Activated CD4-positive, alpha-beta memory T cell treated with anti-CD3 and anti-CD28 coated beads for 36 hours (primary cell): Measurements from ENCODE around the gene CREB3L1. TPM values are rescaled to one million over a fixed set of nuclear protein-coding genes. Genes with fewer than 3 reads are reported as not detected.

Experiments used
- CTCF ChIA-PET: fragments of 350-600 bp; sonication (Branson Sonifier 250); formaldehyde crosslinking; loops from one replicate; lab custom pipeline; 2021; ENCODE audit warnings: antibody characterized with exemption, inconsistent platforms; lab: Charles Lee
- POLR2A ChIA-PET: fragments of 350-600 bp; sonication (Branson Sonifier 250); formaldehyde crosslinking; loops from one replicate; lab custom pipeline; 2021; ENCODE audit warnings: antibody characterized with exemption; lab: Charles Lee
- DNase-seq: peaks from one replicate; pipeline ENCODE4 v3.0.0-alpha.2; 2020
- H3K27ac Mint-ChIP-seq: one replicate; pipeline ENCODE4 v1.8.0; 2021; ENCODE audit warnings: mixed read lengths
- H3K27me3 Mint-ChIP-seq: one replicate; pipeline ENCODE4 v1.8.0; 2021; ENCODE audit warnings: mixed read lengths
- H3K36me3 Mint-ChIP-seq: one replicate; pipeline ENCODE4 v1.8.0; 2021; ENCODE audit warnings: mixed read lengths
- H3K4me1 Mint-ChIP-seq: one replicate; pipeline ENCODE4 v1.8.0; 2021; ENCODE audit warnings: low read depth, mixed read lengths
- H3K4me3 Mint-ChIP-seq: one replicate; pipeline ENCODE4 v1.8.0; 2021; ENCODE audit warnings: mild to moderate bottlenecking, mixed read lengths
- H3K9me3 Mint-ChIP-seq: one replicate; pipeline ENCODE4 v1.8.0; 2021; ENCODE audit warnings: mixed read lengths
- intact Hi-C: fragments of 100-400 bp; cut with micrococcal nuclease; formaldehyde crosslinking; loops from one replicate; pipeline ENCODE4 v1.15.1; 2023
- total RNA-seq, 2 experiments: library from RNA; stranded (reverse); gene quantifications; one replicate each; pipeline ENCODE4 v1.2.3, GENCODE V29; 2021

The CREB3L1 gene
- total RNA-seq, 2 experiments from 2014 or later, result not detected

DNA sequence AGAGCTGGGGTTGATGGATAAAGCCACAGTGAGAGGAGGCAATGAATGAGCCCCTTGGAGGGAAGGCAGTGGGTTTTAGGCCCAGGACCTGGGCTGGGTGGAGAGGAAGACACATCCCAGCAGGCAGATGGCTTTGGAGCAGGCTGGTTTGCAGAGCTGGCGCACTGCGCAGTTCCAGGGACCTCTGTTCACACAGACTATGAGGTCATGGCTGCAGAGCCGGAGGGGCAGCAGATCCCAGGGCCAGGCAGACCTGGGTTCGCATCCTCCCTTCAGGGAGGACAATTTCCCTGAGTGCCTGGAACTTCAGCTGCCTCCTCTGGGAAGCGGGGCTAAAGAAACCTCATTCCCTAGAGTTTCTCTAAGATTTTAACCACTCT is 41.6 kb downstream of the CREB3L1 start:
- Mint-ChIP-seq H3K27ac (peak overlapping the region; percentile 46), H3K36me3 (no peaks in the 10 kb centered on the region)
- intact Hi-C loops, result no loop called here

DNA sequence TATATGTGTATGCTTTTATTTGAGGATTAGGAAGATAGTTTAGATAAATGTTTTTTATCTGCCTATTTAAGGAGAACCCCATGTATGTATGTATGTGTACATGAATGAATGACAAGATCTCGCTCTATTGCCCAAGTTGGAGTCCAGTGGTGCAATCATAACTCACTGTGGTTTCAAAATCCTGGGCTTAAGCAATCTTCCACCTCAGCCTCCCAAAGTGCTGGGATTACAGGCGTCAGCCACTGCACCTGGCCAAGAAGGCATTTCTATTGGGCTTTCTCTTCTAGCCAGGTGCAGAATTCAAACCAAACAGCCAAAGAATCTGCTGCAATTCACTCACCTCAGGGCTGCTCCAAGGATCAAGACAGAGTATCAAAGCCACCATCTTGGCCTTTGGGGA is 44.3 kb downstream of the CREB3L1 start:
- Mint-ChIP-seq H3K36me3 (no peaks in the 10 kb centered on the region), H3K27me3 (no peaks in the 10 kb centered on the region), H3K9me3 (no peaks in the 10 kb centered on the region), H3K27ac (no peak overlapping the region), H3K4me1 (peaks cover 16% of the 10 kb centered on the region), H3K4me3 (no peak overlapping the region)
- POLR2A ChIA-PET, result no interaction called here
- no peak for DNase-seq
- CTCF ChIA-PET, result interaction anchor here (1.1 to 19.1 kb wide), 3 partner anchors 30 to 315 kb away, joined by 3 to 479 read pairs (median 4); no protein-coding TSS in a partner anchor
- intact Hi-C loops, result no loop called here

More for the DNA sequence above, 41.6 kb downstream of the CREB3L1 start:
- H3K9me3 Mint-ChIP-seq, result no peaks in the 10 kb centered on the region
- CTCF ChIA-PET, result interaction anchor here (1.1 to 19.1 kb wide), 7 partner anchors 10 to 76 kb away, joined by 3 to 479 read pairs (median 8); no protein-coding TSS in a partner anchor
- H3K4me1 Mint-ChIP-seq, result peaks cover 19% of the 10 kb centered on the region
- DNase-seq, result no peak
- no peak overlapping the region for H3K4me3 Mint-ChIP-seq
- POLR2A ChIA-PET, result interaction anchor here (1.0 to 1.6 kb wide), 3 partner anchors 12 to 24 kb away, joined by 3 to 5 read pairs (median 3); no protein-coding TSS in a partner anchor
- no peaks in the 10 kb centered on the region for H3K27me3 Mint-ChIP-seq

DNA sequence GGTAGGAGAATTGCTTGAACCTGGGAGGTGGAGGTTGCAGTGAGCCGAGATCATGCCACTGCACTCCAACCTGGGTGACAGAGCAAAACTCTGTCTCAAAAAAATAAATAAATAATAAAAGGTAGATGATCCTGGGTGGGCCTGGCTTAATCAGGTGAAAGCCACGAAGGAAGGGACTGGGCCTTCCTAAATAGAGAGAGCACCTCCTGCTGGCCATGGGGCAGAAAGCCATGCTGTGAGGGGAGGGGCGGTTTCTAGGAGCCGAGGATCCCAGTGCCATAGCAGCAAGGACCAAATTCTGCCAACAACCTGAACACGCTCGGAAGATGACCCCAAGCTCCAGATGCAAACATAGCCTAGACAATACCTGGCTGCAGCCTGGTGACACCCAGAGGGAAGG is 45.3 kb downstream of the CREB3L1 start:
- Mint-ChIP-seq H3K4me3 (no peak overlapping the region), H3K27me3 (no peaks in the 10 kb centered on the region), H3K9me3 (no peaks in the 10 kb centered on the region), H3K4me1 (peaks cover 19% of the 10 kb centered on the region), H3K27ac (no peak overlapping the region), H3K36me3 (no peaks in the 10 kb centered on the region)
- CTCF ChIA-PET, result interaction anchor here (1.7 to 19.1 kb wide), 2 partner anchors 9 to 80 kb away, joined by 6 to 479 read pairs; no protein-coding TSS in a partner anchor
- intact Hi-C loops, result no loop called here
- DNase-seq, result peak; percentile 53
- POLR2A ChIA-PET, result no interaction called here

DNA sequence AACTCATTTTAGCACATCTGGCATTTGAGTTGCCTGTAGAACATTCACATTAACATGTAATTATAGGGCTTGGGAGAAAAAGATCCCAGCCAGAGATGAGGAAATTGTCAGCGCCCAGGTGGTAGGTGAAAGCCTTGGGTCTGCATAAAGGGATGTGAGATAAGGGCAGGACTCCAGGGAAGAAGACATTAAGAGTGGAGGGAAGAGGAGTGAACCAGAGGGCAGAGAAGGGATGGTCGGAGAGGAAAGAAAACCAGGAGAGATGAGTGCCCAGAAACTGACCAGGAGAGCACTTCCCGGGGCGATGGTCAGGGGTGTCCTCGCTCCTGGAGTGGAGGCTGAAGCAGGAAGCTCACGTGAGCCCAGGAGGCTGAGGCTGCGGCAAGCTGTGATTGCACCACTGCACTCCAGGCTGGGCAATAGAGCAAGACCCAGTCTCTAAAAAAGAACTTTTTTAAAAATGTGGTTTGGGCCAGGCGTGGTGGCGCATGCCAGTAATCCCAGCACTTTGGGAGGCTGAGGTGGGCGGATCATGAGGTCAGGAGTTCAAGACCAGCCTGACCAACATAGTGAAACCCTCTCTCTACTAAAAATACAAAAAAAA is 49.5 kb downstream of the CREB3L1 start:
- ChIA-PET CTCF (no interaction called here), POLR2A (no interaction called here)
- DNase-seq, result no peak
- intact Hi-C loops, result no loop called here
- Mint-ChIP-seq H3K4me3 (no peak overlapping the region), H3K27ac (no peak overlapping the region), H3K9me3 (no peaks in the 10 kb centered on the region), H3K4me1 (peaks cover 26% of the 10 kb centered on the region), H3K36me3 (no peaks in the 10 kb centered on the region), H3K27me3 (no peaks in the 10 kb centered on the region)

DNA sequence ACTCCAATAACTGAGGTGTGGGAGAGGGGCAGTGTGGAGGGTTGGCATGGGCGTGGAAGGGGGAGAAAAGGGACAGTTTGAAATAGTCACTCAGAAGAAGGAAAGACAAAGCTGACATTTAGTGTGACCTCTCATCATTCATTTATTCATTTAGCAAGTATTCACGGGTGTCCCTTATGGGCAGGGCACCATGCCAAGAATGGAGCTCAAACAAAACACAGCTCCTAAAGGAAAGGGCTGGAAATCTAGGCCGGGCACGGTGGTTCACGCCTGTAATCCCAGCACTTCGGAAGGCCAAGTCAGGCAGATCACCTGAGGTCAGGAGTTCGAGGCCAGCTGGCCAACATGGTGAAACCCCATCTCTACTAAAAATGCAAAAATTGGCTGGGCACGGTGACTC is 50.4 kb downstream of the CREB3L1 start:
- Mint-ChIP-seq H3K9me3 (no peaks in the 10 kb centered on the region), H3K4me1 (peaks cover 32% of the 10 kb centered on the region), H3K27me3 (no peaks in the 10 kb centered on the region), H3K27ac (no peak overlapping the region), H3K4me3 (no peak overlapping the region), H3K36me3 (no peaks in the 10 kb centered on the region)
- CTCF ChIA-PET, result interaction anchor here (0.7 to 5.9 kb wide), 3 partner anchors 10 to 88 kb away, joined by 3 to 36 read pairs (median 7); no protein-coding TSS in a partner anchor
- no peak for DNase-seq
- POLR2A ChIA-PET, result no interaction called here
- intact Hi-C loops, result no loop called here

DNA sequence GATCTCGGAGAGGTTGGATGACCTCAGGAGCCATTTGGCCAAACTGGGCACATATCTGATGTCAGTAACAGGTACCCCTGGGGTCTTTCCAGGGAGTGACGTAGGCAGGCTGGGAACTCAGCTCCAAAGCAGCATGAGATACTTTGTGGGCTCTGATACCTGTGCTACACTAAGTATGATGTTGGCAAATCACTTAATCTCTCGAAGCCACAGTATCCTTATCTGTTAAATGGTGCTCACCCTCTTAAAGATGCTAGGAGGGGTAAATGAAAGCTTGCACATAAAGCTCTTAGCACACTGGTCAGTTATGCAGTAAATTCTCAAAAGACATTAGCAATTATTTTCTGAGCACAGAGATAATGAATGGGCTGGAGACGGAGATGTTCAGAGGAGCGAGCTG is 52.7 kb downstream of the CREB3L1 start:
- no peak overlapping the region for H3K27ac Mint-ChIP-seq
- no peaks in the 10 kb centered on the region for H3K36me3 Mint-ChIP-seq
- H3K9me3 Mint-ChIP-seq, result no peaks in the 10 kb centered on the region
- H3K4me3 Mint-ChIP-seq, result no peak overlapping the region
- H3K4me1 Mint-ChIP-seq, result peaks cover 50% of the 10 kb centered on the region
- intact Hi-C loops, result no loop called here
- ChIA-PET POLR2A (interaction anchor here (1.2 kb wide), 2 partner anchors 12 to 17 kb away, joined by 5 to 6 read pairs; partner anchors contain the start of gene DGKZ), CTCF (interaction anchor here (0.9 to 7.6 kb wide), 12 partner anchors 13 to 207 kb away, joined by 3 to 52 read pairs (median 9); partner anchors contain the start of gene DGKZ)
- no peaks in the 10 kb centered on the region for H3K27me3 Mint-ChIP-seq
- no peak for DNase-seq

DNA sequence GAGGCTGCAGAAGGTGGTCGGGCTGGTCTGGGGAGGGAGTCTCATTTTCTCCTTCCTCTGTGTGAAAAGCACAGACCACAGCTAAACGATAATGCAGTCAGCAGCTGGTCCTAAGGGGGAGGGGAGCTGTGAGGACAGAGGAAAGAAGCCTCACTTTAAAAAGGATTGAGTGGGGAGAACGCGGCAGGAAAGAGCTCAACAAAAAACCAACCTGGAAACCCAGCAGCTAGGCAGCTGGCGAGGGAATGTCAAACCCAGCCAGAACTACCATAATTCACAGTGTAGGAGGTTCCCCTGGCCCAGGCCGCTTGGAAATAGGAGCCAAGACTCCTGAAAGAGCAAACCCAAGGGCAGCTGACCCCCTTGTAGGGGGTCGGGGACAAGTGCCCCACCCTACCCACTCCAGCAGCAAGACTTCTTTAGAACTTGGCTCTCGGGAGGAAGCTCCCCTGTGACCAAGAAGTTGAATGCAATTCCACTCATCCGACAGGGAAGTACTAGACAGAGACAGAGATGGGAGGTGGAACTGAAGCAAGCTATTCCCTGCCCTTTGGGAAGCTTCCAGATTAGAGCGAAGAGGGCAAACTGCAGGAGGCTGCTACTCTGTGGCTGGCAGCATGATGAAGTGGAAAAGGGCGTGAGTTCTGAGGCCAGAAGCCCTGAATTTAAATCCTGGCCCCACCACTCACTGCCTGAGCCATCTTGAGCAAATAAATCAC is 53.3 kb downstream of the CREB3L1 start:
- peaks cover 54% of the 10 kb centered on the region for H3K4me1 Mint-ChIP-seq
- H3K36me3 Mint-ChIP-seq, result no peaks in the 10 kb centered on the region
- POLR2A ChIA-PET, result interaction anchor here (1.2 kb wide), 2 partner anchors 12 to 16 kb away, joined by 5 to 6 read pairs; partner anchors contain the start of gene DGKZ
- peak overlapping the region; percentile 23 for H3K4me3 Mint-ChIP-seq
- CTCF ChIA-PET, result interaction anchor here (0.9 to 7.6 kb wide), 13 partner anchors 13 to 207 kb away, joined by 3 to 52 read pairs (median 8); partner anchors contain the start of gene DGKZ
- H3K27ac Mint-ChIP-seq, result peak overlapping the region; percentile 66
- no peaks in the 10 kb centered on the region for H3K9me3 Mint-ChIP-seq
- H3K27me3 Mint-ChIP-seq, result no peaks in the 10 kb centered on the region
- no peak for DNase-seq
- intact Hi-C loops, result loop anchor here (1.0 kb wide), 1 partner anchor 16 kb away; no protein-coding TSS in a partner anchor

DNA sequence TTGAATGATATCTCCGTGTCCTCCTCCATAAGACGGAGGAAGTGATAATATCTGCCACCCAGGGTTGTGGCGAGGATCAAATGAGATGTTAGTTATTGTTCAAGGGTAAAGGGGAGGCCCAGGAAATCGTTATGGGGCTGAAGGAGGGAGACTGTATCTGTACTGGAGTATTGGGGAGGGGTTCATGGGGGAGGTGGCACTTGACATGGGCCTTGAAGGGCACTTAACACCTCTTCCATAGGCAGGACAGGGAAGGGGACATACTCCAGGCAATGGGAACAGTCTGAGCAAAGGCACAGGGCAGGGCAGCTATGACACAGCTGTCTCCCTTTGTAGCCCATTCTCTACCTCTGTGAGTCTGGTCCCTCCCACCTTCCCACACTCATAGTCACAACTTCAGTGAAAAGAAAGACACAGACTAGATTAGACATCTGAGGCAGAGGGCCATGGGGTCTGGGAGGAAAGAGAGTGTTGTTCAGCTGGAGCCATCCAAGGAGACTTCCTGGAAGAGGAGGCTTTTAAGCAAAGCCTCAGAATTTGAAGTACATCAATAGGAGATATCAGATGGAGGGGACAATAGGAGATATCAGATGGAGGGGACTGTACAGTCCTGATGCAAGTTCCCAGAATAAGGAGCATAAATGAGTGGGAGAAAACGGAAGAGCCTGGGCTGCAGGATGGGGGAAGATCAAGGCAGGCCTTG is 54.0 kb downstream of the CREB3L1 start:
- no peaks in the 10 kb centered on the region for H3K9me3 Mint-ChIP-seq
- intact Hi-C loops, result loop anchor here (1.0 kb wide), 1 partner anchor 15 kb away; no protein-coding TSS in a partner anchor

DNA sequence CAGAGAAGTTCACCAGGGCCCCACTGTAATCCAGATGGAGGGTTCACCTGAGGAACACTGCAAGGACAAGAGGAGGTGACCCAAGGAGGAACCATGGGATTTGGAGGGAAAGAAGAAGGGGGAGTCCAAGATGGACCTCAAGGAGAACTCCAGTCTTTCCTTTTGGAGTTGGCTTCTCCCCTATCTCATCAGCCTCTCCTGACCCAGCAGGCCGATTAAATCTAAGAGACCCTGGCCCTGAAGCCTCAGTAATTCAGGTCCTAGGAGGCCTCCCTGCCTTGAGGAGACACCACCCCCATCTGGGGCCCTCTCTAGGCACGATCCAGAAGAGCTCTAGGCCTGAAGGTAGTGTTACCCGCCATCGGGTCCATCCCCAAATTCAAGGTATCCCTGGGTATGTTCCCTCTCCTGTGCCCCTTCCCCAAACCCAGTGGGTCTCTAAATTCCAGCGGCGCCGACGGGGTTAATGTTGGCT is 54.7 kb downstream of the CREB3L1 start:
- Mint-ChIP-seq H3K27ac (peak overlapping the region; percentile 8), H3K36me3 (no peaks in the 10 kb centered on the region), H3K4me3 (peak overlapping the region; percentile 59), H3K9me3 (no peaks in the 10 kb centered on the region), H3K4me1 (peaks cover 66% of the 10 kb centered on the region), H3K27me3 (no peaks in the 10 kb centered on the region)
- DNase-seq, result no peak
- ChIA-PET POLR2A (interaction anchor here (0.8 to 2.0 kb wide), 4 partner anchors 8 to 89 kb away, joined by 3 to 5 read pairs (median 4); no protein-coding TSS in a partner anchor), CTCF (interaction anchor here (0.8 to 7.6 kb wide), 10 partner anchors 12 to 94 kb away, joined by 3 to 52 read pairs (median 6); partner anchors contain the start of gene DGKZ)
- intact Hi-C loops, result no loop called here

More for the DNA sequence above, 54.0 kb downstream of the CREB3L1 start:
- peak overlapping the region; percentile 66 for H3K27ac Mint-ChIP-seq
- ChIA-PET POLR2A (interaction anchor here (0.8 to 2.0 kb wide), 5 partner anchors 9 to 88 kb away, joined by 3 to 6 read pairs (median 5); partner anchors contain the start of gene DGKZ), CTCF (interaction anchor here (1.0 to 7.6 kb wide), 14 partner anchors 13 to 93 kb away, joined by 3 to 52 read pairs (median 7); partner anchors contain the start of gene DGKZ)
- peak; percentile 64 for DNase-seq
- H3K4me1 Mint-ChIP-seq, result peaks cover 62% of the 10 kb centered on the region
- H3K4me3 Mint-ChIP-seq, result peak overlapping the region; percentile 31
- H3K27me3 Mint-ChIP-seq, result no peaks in the 10 kb centered on the region
- no peaks in the 10 kb centered on the region for H3K36me3 Mint-ChIP-seq

DNA sequence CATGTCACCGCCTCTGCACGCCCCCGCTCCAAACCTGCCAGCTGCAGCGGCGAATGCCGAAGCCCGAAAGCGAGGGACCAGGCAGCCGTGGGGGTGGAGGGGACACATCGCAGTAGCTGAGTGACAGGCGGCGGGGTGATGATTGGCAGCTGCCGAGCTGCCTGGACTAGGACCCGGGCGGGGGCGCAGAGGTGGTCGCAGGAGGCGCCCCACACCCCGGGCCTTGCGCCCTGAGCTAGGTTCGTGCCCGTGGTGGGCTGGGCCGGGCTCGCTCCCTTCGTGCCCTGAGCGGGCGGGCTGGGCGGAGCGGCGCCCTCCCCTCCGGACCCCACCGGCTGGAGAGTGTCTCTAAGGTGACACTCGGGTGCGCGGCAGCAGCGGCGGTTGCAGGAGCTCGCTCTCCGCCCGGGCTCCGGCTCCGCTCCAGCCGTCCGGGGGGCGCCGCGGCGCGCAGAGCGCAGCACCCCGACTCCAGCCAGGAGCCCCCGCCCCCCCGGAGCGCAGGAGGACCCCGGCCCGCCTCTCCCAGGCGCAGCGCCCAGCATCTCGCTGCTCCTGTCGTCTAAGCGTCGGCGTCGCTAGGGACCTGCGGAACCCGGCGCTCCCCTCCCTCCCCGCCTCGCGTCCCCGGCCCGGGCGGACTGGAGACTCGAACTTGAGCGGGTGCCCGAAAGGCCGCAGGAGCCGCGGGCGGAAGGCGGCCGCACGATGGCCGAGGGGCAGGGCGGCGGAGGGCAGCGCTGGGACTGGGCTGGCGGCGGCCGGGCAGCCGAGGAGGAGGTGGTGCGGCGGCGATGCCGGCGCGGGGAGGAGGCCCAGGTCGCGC is 55.3 kb downstream of the CREB3L1 start:
- ChIA-PET CTCF (interaction anchor here (0.6 to 7.6 kb wide), 12 partner anchors 12 to 1471 kb away, joined by 3 to 52 read pairs (median 6); partner anchors contain the start of gene DGKZ), POLR2A (interaction anchor here (0.8 to 2.0 kb wide), 4 partner anchors 8 to 89 kb away, joined by 3 to 5 read pairs (median 4); no protein-coding TSS in a partner anchor)
- H3K27me3 Mint-ChIP-seq, result no peaks in the 10 kb centered on the region
- H3K27ac Mint-ChIP-seq, result peak overlapping the region; percentile 8
- H3K4me1 Mint-ChIP-seq, result peaks cover 67% of the 10 kb centered on the region
- peak overlapping the region; percentile 73 for H3K4me3 Mint-ChIP-seq
- H3K9me3 Mint-ChIP-seq, result no peaks in the 10 kb centered on the region
- H3K36me3 Mint-ChIP-seq, result no peaks in the 10 kb centered on the region
- intact Hi-C loops, result no loop called here
- peak; percentile 64 for DNase-seq
